ENCODE measurements around the gene ZNF232.
A peak's percentile ranks its signal among the peaks of the same experiment; 100 is the strongest.
"Not testable (repeated sequence)": the region's sequence is repeated elsewhere in the genome, so short reads cannot be mapped to it uniquely, and the experiment has no call there.

The ZNF232 gene

GRCh38 chr17:5130261-5130660, 18.6 kb upstream of the ZNF232 start:
- not testable (repeated sequence) for DNase-seq

GRCh38 chr17:5129770-5130169, 18.1 kb upstream of the ZNF232 start:
- DNase-seq = not testable (repeated sequence)

GRCh38 chr17:5128905-5129535, 17.3 kb upstream of the ZNF232 start:
- no peak for DNase-seq

- not testable (repeated sequence) for DNase-seq
These were observed 16.7 kb upstream of the ZNF232 start for GRCh38 chr17:5128387-5128786.

GRCh38 chr17:5127910-5128309, 16.2 kb upstream of the ZNF232 start:
- DNase-seq = no peak

GRCh38 chr17:5126719-5127488, 15.2 kb upstream of the ZNF232 start:
- no peak for DNase-seq

DNA sequence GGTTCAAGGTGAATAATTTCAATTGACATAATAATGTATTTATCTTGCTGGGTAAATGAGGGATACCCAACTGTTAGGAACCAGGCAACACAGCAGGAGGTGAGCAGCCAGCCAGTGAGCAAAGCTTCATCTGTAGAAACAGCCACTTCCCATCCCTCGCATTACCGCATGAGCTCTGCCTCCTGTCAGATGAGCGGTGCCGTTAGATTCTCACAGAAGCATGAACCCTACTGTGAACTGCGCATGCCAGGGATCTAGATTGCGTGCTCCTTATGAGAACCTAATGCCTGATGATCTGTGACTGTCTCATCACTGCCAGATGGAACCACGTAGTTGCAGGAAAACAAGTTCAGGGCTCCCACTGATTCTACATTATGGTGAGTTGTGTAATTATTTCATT, 13.2 kb upstream of the ZNF232 start:
- not testable (repeated sequence) for DNase-seq

DNA sequence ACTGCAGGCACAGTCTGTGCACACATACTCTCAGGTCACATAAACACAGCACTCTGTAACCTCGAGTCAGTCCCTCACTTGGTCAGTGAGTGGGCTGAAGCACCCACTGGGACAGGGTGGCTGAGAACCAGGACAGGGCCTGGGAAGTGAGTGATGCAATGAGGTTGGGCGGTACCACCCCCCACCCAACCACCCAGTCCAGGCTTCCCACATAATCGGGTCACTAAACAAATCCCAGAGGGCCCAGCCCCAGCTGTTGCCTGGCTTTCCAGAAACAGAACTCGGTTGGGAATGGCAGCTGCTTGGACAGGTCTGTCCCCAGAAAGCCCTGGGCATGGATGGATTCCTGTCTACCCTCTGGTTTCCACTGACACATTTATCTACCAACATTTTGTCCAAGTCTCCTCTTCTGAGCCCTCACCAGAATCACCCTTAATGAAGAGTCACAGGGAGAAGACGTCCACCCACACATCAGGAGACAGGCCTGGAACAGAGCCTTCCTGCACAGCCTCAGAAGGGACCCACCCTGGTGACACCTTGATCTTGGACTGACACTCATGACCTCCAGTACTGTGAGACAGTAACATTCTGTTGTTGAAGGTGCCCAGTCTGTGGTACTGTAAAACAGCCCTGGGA, 12.6 kb upstream of the ZNF232 start:
- not testable (repeated sequence) for DNase-seq

DNA sequence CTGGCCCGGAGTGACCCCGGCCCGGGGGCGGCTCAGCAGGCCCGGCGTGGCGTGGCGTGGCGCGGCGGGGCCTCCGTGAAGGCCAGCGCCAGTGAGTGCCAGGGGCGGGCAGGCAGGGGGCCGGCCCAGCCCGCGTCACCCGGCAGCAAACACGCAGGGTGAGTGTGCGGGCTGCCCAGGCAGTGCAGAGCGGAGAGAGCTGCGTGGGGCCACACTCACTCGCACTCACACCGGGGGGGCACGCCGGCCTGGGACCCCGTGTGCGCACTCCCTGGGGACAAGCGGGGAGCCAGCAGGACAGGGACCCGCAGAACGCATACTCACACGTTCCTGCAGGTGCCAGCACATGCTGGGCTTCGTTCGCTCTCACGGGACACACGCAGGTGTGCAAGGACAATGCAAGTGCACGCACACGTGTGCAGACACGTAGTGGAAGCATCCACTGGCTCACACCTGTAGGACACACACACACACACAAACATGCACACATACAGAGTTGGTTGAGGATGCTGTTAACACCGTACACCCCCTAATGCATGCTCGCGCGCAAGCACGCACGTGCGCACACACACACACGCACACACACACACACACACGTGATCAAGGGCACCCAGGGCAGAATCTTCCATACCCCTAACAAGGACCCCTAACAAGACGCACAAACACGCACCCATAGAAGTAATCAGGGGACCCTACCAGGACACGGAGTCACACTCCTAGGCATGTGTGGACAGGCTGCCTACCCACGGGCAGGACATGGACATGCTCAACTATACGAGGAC, 11.9 kb upstream of the ZNF232 start:
- DNase-seq = peak in 1 of 51 donors; percentile 38

GRCh38 chr17:5122586-5123342, 11.1 kb upstream of the ZNF232 start:
- DNase-seq = peak in 21 of 51 donors; percentile 5 to 66 (median 31)

- peak in 1 of 51 donors; percentile 41 for DNase-seq
These were observed 10.4 kb upstream of the ZNF232 start for GRCh38 chr17:5122056-5122455.

DNA sequence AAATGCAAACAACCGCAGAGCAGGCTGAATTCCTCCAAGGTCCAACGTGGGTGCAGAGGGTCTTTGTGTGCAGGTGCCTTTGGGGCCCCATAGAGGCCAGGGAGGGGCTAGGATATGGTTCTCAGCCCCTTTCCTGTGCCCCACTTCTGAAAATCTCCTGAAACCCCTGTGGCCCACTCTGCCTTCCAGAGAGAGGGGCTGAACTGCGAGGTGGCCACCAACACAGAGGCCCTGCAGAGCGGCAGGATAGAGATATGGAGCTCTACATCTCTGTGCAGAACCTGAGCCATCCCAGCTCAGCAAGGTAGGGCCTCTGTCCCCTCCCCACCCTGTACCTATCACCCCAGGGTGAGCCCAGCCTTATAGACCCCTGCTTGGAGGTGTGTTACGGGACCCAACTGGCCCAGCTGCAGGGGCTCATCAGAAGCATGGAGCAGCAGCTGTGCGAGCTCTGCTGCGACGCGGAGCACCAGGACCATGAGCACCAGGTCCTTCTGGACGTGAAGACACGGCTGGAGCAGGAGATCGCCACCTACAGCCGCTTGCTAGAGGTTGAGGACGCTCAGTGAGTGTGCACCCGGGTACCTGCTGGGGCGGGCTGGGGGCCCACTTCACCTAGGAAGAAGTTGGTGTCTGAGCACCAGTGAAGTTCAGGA, 9.6 kb upstream of the ZNF232 start:
- DNase-seq = no peak

- not testable (repeated sequence) for DNase-seq
These were observed 8.9 kb upstream of the ZNF232 start for GRCh38 chr17:5120436-5121185.

- no peak for DNase-seq
These were observed 8.4 kb upstream of the ZNF232 start for GRCh38 chr17:5120036-5120435.

- DNase-seq = no peak
These were observed 6.5 kb upstream of the ZNF232 start for GRCh38 chr17:5118219-5118618.

DNA sequence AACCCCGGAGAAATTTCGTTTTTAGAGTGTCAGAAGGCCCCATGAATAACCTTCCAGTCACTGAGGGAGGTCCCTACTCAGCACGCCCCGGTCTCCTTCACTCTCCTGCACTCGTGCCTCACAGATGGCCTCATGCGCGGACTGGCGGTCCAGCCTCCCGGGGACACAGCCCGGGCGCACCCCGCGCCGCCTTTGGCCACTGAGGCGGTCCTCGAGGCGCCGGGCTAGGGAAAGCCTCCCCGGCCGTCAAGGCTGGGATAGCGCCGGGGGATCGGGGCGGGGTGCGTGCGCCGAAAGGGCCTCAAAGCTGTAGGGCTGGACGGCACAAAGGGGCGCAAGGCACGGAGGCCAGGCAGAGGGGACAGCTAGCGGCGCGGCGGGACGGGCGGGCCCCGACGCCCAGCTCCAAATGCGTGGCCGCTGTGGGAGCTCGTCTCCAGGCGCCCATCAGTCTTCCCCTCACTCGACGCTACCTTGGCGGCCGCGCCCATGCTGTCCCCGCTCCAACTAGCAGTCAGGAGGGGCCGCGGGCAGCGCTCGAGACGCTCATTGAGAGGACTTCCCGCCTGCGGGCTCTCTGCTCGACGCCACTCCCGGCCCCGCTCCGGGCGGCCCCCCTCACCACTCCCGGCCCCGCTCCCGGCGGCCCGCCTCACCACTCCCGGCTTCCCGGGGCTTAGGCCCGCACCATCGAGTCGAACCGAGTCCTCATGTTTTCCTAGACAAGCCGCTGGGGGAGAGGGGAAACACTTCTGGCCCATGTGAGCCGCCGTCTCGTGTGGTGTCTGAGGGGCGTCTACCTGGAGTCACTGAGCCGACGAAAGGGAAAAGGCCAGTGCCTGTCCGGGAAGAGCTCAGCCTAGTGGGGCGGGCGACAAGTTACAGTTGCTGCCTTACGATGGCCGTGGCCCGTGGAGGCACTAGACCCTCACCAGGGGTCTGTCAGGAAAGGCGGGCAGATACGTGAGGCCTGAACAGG, 4.3 kb upstream of the ZNF232 start, which contains the start of gene USP6:
Gene USP6, plus strand, starts transcription at position 360 of the 979 bp plus-strand sequence. CDS start 14,336 bp downstream, outside the sequence.
- DNase-seq = peak in 3 of 51 donors; percentile 17 to 43 (median 31)

DNA sequence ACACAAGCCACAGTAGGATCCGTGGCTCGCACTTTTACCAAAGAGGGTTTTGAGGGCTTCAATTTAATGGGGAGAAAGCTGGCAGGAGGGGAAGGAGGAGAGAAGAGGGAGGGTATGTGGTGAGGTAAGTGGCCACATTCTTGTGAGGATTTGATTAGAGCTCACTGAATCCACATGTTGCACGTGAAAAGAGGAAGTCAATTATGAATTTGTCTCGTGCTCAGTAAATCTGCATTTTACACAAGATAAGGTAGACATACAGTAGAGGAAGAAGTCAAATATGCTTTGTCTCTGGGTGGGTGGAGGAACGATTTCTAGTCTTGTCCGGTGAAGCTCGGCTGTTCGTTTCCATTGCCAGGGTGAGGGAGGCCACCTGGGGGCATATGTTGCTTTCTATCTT, 862 bp downstream of the ZNF232 start:
- no peak for DNase-seq

GRCh38 chr17:5100832-5101231, 10.8 kb downstream of the ZNF232 start:
- no peak for DNase-seq

All from hypothalamus (tissue), 51 donors.